GM12878 (cell line): ENCODE data around the gene UMAD1. TPM values are rescaled to one million over a fixed set of nuclear protein-coding genes. Genes with fewer than 3 reads are reported as not detected.

Source experiments
- ATAC-seq: fragments of 200-7000 bp; cut with Tn5 transposase; 3 replicates; pipeline ENCODE4 v1.9.1; 2020; ENCODE audit warnings: mild to moderate bottlenecking, moderate library complexity
- BruUV-seq: library from RNA; stranded (reverse); fragments of 400-500 nt; replicated peaks from 2 replicates; lab custom pipeline; 2021; lab: Mats Ljungman, UMichigan
- CTCF ChIA-PET: fragments of 300-600 bp; sonication (Branson Sonifier 250); formaldehyde crosslinking; extraction: SDS; loops from one replicate; lab custom pipeline; 2021; ENCODE audit warnings: inconsistent platforms; lab: Yijun Ruan, JAX
- POLR2A ChIA-PET: fragments of 350-600 bp; formaldehyde crosslinking; extraction: SDS; loops from one replicate; lab custom pipeline; 2021; ENCODE audit warnings: inconsistent platforms; lab: Charles Lee
- RAD21 ChIA-PET: fragments of 300-600 bp; sonication (Branson Sonifier 250); formaldehyde crosslinking; loops from one replicate; lab custom pipeline; 2023; ENCODE audit warnings: antibody characterized with exemption; ENCODE audit not compliant: unreplicated experiment; lab: Charles Lee
- SMC1A ChIA-PET: fragments of 300-600 bp; sonication (Branson Sonifier 250); formaldehyde crosslinking; loops from one replicate; lab custom pipeline; 2023; ENCODE audit not compliant: unreplicated experiment, uncharacterized antibody; lab: Charles Lee
- DNase-seq: peaks from one replicate; pipeline ENCODE4 v3.0.0-alpha.2; 2011; ENCODE audit warnings: low read depth, low spot score
- FAIRE-seq: peaks from 3 replicates; lab custom pipeline; 2011; peaks lifted over from hg19 to GRCh38; lab: Jason Lieb, UNC
- H2AFZ ChIP-seq: 2 replicates; pipeline ENCODE4 v1.6.0; 2011; ENCODE audit warnings: low read depth, low read length, control low read depth; ENCODE audit not compliant: control insufficient read depth
- H3K27ac ChIP-seq: 2 replicates; pipeline ENCODE4 v1.5.1; 2011; ENCODE audit warnings: control low read depth; ENCODE audit not compliant: control insufficient read depth, insufficient read depth
- H3K27me3 ChIP-seq, 2 experiments: replicated peaks in 1 of 2; 2 replicates each; pipeline versions ENCODE4 v1.6.0 to v1.6.1; 2011; ENCODE audit warnings: low read length in 1 of 2; ENCODE audit not compliant: control insufficient read depth in 2 of 2, insufficient read depth in 2 of 2
- H3K36me3 ChIP-seq, 2 experiments: 2 replicates each; pipeline ENCODE4 v1.5.1; 2011; ENCODE audit warnings: low read length in 1 of 2; ENCODE audit not compliant: control insufficient read depth in 2 of 2, insufficient read depth in 2 of 2
- H3K4me1 ChIP-seq: 2 replicates; pipeline ENCODE4 v1.6.1; 2011; ENCODE audit warnings: mild to moderate bottlenecking, low read length, moderate library complexity, mixed read lengths; ENCODE audit not compliant: control insufficient read depth, insufficient read depth
- H3K4me2 ChIP-seq: 2 replicates; pipeline ENCODE4 v1.6.0; 2011; ENCODE audit warnings: control low read depth; ENCODE audit not compliant: control insufficient read depth, insufficient read depth
- H3K4me3 ChIP-seq: fragments of 200-600 bp; sonication (generic); 2 replicates; pipeline ENCODE4 v1.5.1; 2016
- H3K79me2 ChIP-seq: 2 replicates; pipeline ENCODE4 v1.6.0; 2011; ENCODE audit warnings: low read length; ENCODE audit not compliant: control insufficient read depth, insufficient read depth
- H3K9ac ChIP-seq: 2 replicates; pipeline ENCODE4 v1.8.0; 2011; ENCODE audit warnings: low read length, control low read depth, mixed read lengths; ENCODE audit not compliant: control insufficient read depth, insufficient read depth
- H3K9me3 ChIP-seq: replicated peaks from 3 replicates; pipeline ENCODE4 v1.5.1; 2011; ENCODE audit warnings: mild to moderate bottlenecking, low read length; ENCODE audit not compliant: control insufficient read depth, insufficient read depth
- H4K20me1 ChIP-seq: 2 replicates; pipeline ENCODE4 v1.6.0; 2011; ENCODE audit not compliant: control insufficient read depth, insufficient read depth
- ATF3 ChIP-seq: IDR thresholded peaks from 2 replicates; pipeline ENCODE4 v1.6.1; 2011; ENCODE audit warnings: low read depth, mild to moderate bottlenecking, low read length, moderate library complexity, borderline replicate concordance; ENCODE audit errors: extremely low read depth
- CTCF ChIP-seq, 3 experiments: IDR thresholded peaks in 2 of 3; conservative IDR thresholded peaks in 1 of 3; 2 replicates each; pipeline ENCODE4 v1.5.1; 2011; ENCODE audit warnings: low read depth in 3 of 3, low read length in 3 of 3, mild to moderate bottlenecking in 3 of 3, control low read depth in 2 of 3, moderate library complexity in 2 of 3, inconsistent platforms in 1 of 3, mixed read lengths in 1 of 3; ENCODE audit not compliant: control insufficient read depth in 2 of 3, insufficient read depth in 1 of 3; ENCODE audit errors: extremely low read depth in 1 of 3
- E2F4 ChIP-seq: IDR thresholded peaks from 2 replicates; pipeline ENCODE4 v1.6.1; 2012; ENCODE audit warnings: low read depth, low read length, improper control_type of control experiment
- GATAD2B ChIP-seq: fragments of 450-650 bp; conservative IDR thresholded peaks from 2 replicates; pipeline ENCODE4 v1.6.1; 2017; ENCODE audit warnings: low read depth, mild to moderate bottlenecking, moderate library complexity
- LARP7 ChIP-seq: fragments of 450-650 bp; IDR thresholded peaks from 2 replicates; pipeline ENCODE4 v1.6.1; 2017; ENCODE audit warnings: mild to moderate bottlenecking
- MEF2A ChIP-seq: IDR thresholded peaks from 2 replicates; pipeline ENCODE4 v1.6.1; 2011; ENCODE audit warnings: low read depth, mild to moderate bottlenecking, low read length, moderate library complexity; ENCODE audit not compliant: insufficient read depth
- MEF2B ChIP-seq: fragments of 450-650 bp; IDR thresholded peaks from 2 replicates; pipeline ENCODE4 v1.6.1; 2018; ENCODE audit warnings: mild to moderate bottlenecking, moderate library complexity; ENCODE audit not compliant: partially characterized antibody, poor library complexity, severe bottlenecking
- MLLT1 ChIP-seq: fragments of 450-650 bp; IDR thresholded peaks from 2 replicates; pipeline ENCODE4 v1.6.1; 2016; ENCODE audit warnings: mild to moderate bottlenecking
- RUNX3 ChIP-seq: IDR thresholded peaks from 2 replicates; pipeline ENCODE4 v1.6.1; 2012; ENCODE audit warnings: low read length, inconsistent platforms
- SIX5 ChIP-seq: IDR thresholded peaks from 2 replicates; pipeline ENCODE4 v1.6.1; 2011; ENCODE audit warnings: mild to moderate bottlenecking, low read depth, low read length, moderate library complexity; ENCODE audit not compliant: severe bottlenecking
- SMARCA5 ChIP-seq: fragments of 450-650 bp; IDR thresholded peaks from 2 replicates; pipeline ENCODE4 v1.6.1; 2017; ENCODE audit warnings: mild to moderate bottlenecking
- SREBF2 ChIP-seq: IDR thresholded peaks from 2 replicates; pipeline ENCODE4 v1.6.1; 2012; ENCODE audit warnings: mild to moderate bottlenecking, low read length
- STAT3 ChIP-seq: IDR thresholded peaks from 2 replicates; pipeline ENCODE4 v1.6.1; 2011; ENCODE audit warnings: low read depth, low read length, improper control_type of control experiment
- ZNF217 ChIP-seq: fragments of 450-650 bp; IDR thresholded peaks from 2 replicates; pipeline ENCODE4 v1.6.1; 2017; ENCODE audit warnings: antibody characterized with exemption, mild to moderate bottlenecking
- WGBS: methylation state at CpG from one replicate; pipeline ENCODE4 v1.1.6; 2016; ENCODE audit warnings: low lambda C conversion rate; ENCODE audit not compliant: insufficient replicate concordance, insufficient coverage; ENCODE audit errors: missing lambda C conversion rate; 5-methylcytosine and 5-hydroxymethylcytosine counted together
- in situ Hi-C: fragments of 300-500 bp; cut with MboI; formaldehyde crosslinking; loops from 9 replicates; pipeline ENCODE4 v1.14.3; 2018; ENCODE audit warnings: mixed read lengths
- intact Hi-C: fragments of 100-400 bp; cut with micrococcal nuclease; formaldehyde crosslinking; loops from one replicate; pipeline ENCODE4 v1.14.2; 2022; ENCODE audit not compliant: unreplicated experiment
- polyA plus RNA-seq, 11 experiments: library from polyadenylated mRNA; depleted of rRNA in 4 of 11; unstranded in 6 of 11; stranded (reverse) in 5 of 11; fragments of >200 nt; fragmentation: Nextera tagmentation in 4 of 11; fragmentation: Illumina TruSeq in 1 of 11; extraction: Ambion mirVana in 4 of 11; extraction: Trizol in 1 of 11; gene quantifications; 1 replicate in 1 of 11; 2 replicates in 10 of 11; pipeline versions ENCODE4 v1.2.1 to v1.2.3, GENCODE V29; 2011 to 2016; ENCODE audit warnings: inconsistent platforms in 2 of 11, missing spikeins in 2 of 11, low read depth in 1 of 11
- total RNA-seq, 4 experiments: library from RNA; depleted of rRNA in 3 of 4; stranded (reverse); fragments of >200 nt in 3 of 4; fragmentation: Illumina TruSeq in 1 of 4; extraction: Trizol in 1 of 4; gene quantifications; 2 replicates each; pipeline versions ENCODE4 v1.2.1 to v1.2.3, GENCODE V29; 2013 to 2021

The UMAD1 gene
- total and polyA plus RNA-seq, 10 of the 15 experiments (the other 5 are each of a cell fraction or from before 2014, with no cell fraction given), result 6.0 to 28.6 (median 9.3) TPM

- TF ChIP-seq GATAD2B (no peak), MEF2B (no peak), STAT3 (no peak), SREBF2 (no peak)
These were observed 98.1 kb downstream of the UMAD1 start (continued) for GRCh38 chr7:7738622-7739021.

- BruUV-seq, result no TSS peak
- Histone ChIP-seq H3K79me2 (no peaks in the 10 kb centered on the region), H3K27me3 (no peaks in the 10 kb centered on the region), H3K4me2 (peak overlapping the region; percentile 28; the same call in 1 of the 2 replicates), H3K4me1 (peaks cover 5% of the 10 kb centered on the region; the same call in 1 of the 2 replicates), H3K9me3 (no peaks in the 10 kb centered on the region), H3K4me3 (no peak overlapping the region), H3K27ac (no peak overlapping the region), H2AFZ (no peak overlapping the region), H3K9ac (no peak overlapping the region), H4K20me1 (no peaks in the 10 kb centered on the region), H3K36me3 (no peaks in the 10 kb centered on the region; a peak in 1 of 4 replicates)
- ATAC-seq (peak; percentile 88), FAIRE-seq (no peak), DNase-seq (no peak)
- in situ Hi-C loops, result no loop called here
- intact Hi-C loops, result loop anchor here (2.0 kb wide), 1 partner anchor 19 kb away; no protein-coding TSS in a partner anchor
- ChIA-PET CTCF (interaction anchor here (0.7 to 3.5 kb wide), 17 partner anchors 10 to 558 kb away, joined by 3 to 27 read pairs (median 4); partner anchors contain the start of gene RPA3), SMC1A (interaction anchor here (0.7 to 8.0 kb wide), 40 partner anchors 10 to 478 kb away, joined by 3 to 87 read pairs (median 6); partner anchors contain the start of genes RPA3 and UMAD1), RAD21 (interaction anchor here (0.7 to 5.5 kb wide), 25 partner anchors 19 to 477 kb away, joined by 3 to 39 read pairs (median 5); partner anchors contain the start of gene RPA3), POLR2A (interaction anchor here (0.7 to 1.4 kb wide), 11 partner anchors 11 to 231 kb away, joined by 3 to 4 read pairs (median 3); partner anchors contain the start of gene UMAD1)
- 54% methylated on average over 4 of the region's 4 CpGs for WGBS
- TF ChIP-seq E2F4 (no peak), MEF2A (no peak), SIX5 (no peak), ATF3 (no peak), RUNX3 (peak; percentile 77), ZNF217 (no peak; the same call in 1 of the 2 replicates), SMARCA5 (peak; percentile 24), LARP7 (no peak), CTCF (IDR thresholded peaks at IDR 0.05 in 2 of 3, conservative IDR thresholded peaks at IDR 0.05 in 1 of 3; ENCODE audit: control insufficient read depth in 2 of 3, extremely low read depth in 1 of 3, insufficient read depth in 1 of 3, low read depth in 3 of 3, low read length in 3 of 3) (no peak), MLLT1 (peak; percentile 56; the same call in 1 of the 2 replicates)
These were observed 98.9 kb downstream of the UMAD1 start for GRCh38 chr7:7739204-7740036.
